Stomach (tissue), 9 donors: ENCODE data around the gene PROCR. TPM values are rescaled to one million over a fixed set of nuclear protein-coding genes. Genes with fewer than 3 reads are reported as not detected.
"Not testable (repeated sequence)": the region's sequence is repeated elsewhere in the genome, so short reads cannot be mapped to it uniquely, and the experiment has no call there.

Source experiments
- DNase-seq, 2 donors: peaks; one replicate each; pipeline versions ENCODE4 v3.0.0 to v3.0.0-alpha.2; 2013 to 2019
- H3K27ac ChIP-seq, 5 donors: fragments of 200-600 bp in 4 of 5; sonication (generic) in 4 of 5; one replicate each; pipeline ENCODE4 v1.5.1; 2013 to 2019; ENCODE audit warnings: mild to moderate bottlenecking in 1 of 5, moderate library complexity in 1 of 5
- H3K27me3 ChIP-seq, 3 donors: fragments of 200-600 bp; sonication (generic); one replicate each; pipeline ENCODE4 v1.5.1; 2017 to 2019; ENCODE audit warnings: mixed run types in 1 of 3
- H3K36me3 ChIP-seq, 4 donors: fragments of 200-600 bp; sonication (generic); 1 replicate in 3 of 4; 2 replicates in 1 of 4; pipeline ENCODE4 v1.5.1; 2016 to 2019
- H3K4me1 ChIP-seq, 4 donors: fragments of 200-600 bp; sonication (generic); one replicate each; pipeline ENCODE4 v1.5.1; 2016 to 2019
- H3K4me3 ChIP-seq, 4 donors: fragments of 200-600 bp; sonication (generic) in 3 of 4; one replicate each; pipeline ENCODE4 v1.5.1; 2016 to 2019; ENCODE audit warnings: mild to moderate bottlenecking in 1 of 4
- H3K9me3 ChIP-seq, 4 donors: fragments of 200-600 bp; sonication (generic); one replicate each; pipeline ENCODE4 v1.5.1; 2016 to 2019
- EP300 ChIP-seq: sonication (generic); formaldehyde crosslinking; IDR thresholded peaks from one replicate; pipeline ENCODE4 v1.6.1; 2017; ENCODE audit warnings: antibody characterized with exemption
- POLR2A ChIP-seq, 4 donors: fragments of 450-650 bp; IDR thresholded peaks; one replicate each; pipeline ENCODE4 v1.6.1; 2016; ENCODE audit warnings: antibody characterized with exemption in 4 of 4, control low read depth in 2 of 4, mild to moderate bottlenecking in 1 of 4, moderate library complexity in 1 of 4
- POLR2AphosphoS5 ChIP-seq, 3 donors: sonication (generic); formaldehyde crosslinking; IDR thresholded peaks; one replicate each; pipeline ENCODE4 v1.6.1; 2016; ENCODE audit warnings: antibody characterized with exemption in 3 of 3
- WGBS, 5 donors: extraction: QIAGEN DNeasy Blood & Tissue Kit in 3 of 5; methylation state at CpG; one replicate each; pipeline versions ENCODE4 v1.1.5 to v1.1.7; 2013 to 2018; 5-methylcytosine and 5-hydroxymethylcytosine counted together
- intact Hi-C: fragments of 100-400 bp; cut with DNase I; formaldehyde crosslinking; loops from one replicate; pipeline ENCODE4 v1.15.1; 2023; ENCODE audit warnings: low total_unique reads
- polyA plus RNA-seq, 3 donors: library from polyadenylated mRNA; stranded (reverse); fragments of 200-250 nt; gene quantifications; one replicate each; pipeline ENCODE4 v1.2.3, GENCODE V29; 2013
- total RNA-seq, 5 donors: library from RNA; depleted of rRNA; stranded (reverse); fragments of >200 nt; gene quantifications; one replicate each; pipeline versions ENCODE4 v1.1.0 to v1.2.3, GENCODE V29; 2014 to 2016
- TF ChIP-seq, protein P1 (sequence below), 7 experiments: fragments of 450-650 bp in 4 of 7; fragments of 200-600 bp in 3 of 7; sonication (generic) in 3 of 7; IDR thresholded peaks; one replicate each; pipeline ENCODE4 v1.5.1; 2016 to 2019; ENCODE audit warnings: antibody characterized with exemption in 7 of 7, control low read depth in 2 of 7, mild to moderate bottlenecking in 1 of 7
- donor health status: healthy with polysubstance abuse.
- donor health status: Bipolar disorder and iron deficiency.
- donor health status: healthy.

Gene PROCR
- total and polyA plus RNA-seq, 8 donors: 4.0 to 37.6 (median 14.4) TPM

DNA sequence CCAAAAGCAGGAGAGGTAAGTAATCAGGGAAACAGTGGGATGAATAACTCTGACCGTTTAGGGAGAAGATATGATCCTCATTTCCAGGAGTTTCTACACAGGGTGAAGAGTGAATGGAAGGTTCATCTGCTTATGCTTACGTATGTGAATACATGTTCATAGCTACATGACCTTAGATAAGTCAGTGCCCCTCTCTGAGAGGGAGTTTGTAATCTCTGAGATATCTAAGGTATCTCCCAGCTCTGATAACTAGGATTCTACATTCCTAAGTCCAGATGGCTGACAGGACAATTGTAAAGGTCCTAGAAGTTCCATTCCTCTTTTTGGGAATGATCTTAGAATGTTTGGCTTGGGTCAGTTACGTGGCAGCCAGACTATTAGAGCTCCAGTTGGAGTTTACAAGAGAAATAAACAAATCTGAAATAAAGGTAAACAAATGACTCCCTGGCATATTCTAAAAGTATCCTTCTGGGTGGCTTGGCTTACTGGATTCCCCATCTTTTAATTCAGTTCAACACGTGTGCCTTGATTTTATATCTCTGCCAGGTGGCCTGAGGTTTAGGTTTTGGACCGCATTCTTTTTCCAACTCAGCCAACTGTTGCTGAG lies 15.8 kb downstream of the PROCR start:
- peak overlapping the region in 2 of 5 donors; percentile 0 to 26 for H3K27ac ChIP-seq
- H3K4me1 ChIP-seq: peaks cover 0 to 21% (median 10%) of the 10 kb centered on the region in 4 donors
- no peaks in the 10 kb centered on the region for H3K36me3 ChIP-seq
- 52 to 70% (median 64%) methylated on average over 5 of the region's 5 CpGs for WGBS, 5 donors
- no peak overlapping the region for H3K4me3 ChIP-seq
- H3K9me3 ChIP-seq: no peaks in the 10 kb centered on the region
- DNase-seq: no peak
- intact Hi-C loops: no loop called here
- H3K27me3 ChIP-seq: no peaks in the 10 kb centered on the region
- TF ChIP-seq, protein P1, sequence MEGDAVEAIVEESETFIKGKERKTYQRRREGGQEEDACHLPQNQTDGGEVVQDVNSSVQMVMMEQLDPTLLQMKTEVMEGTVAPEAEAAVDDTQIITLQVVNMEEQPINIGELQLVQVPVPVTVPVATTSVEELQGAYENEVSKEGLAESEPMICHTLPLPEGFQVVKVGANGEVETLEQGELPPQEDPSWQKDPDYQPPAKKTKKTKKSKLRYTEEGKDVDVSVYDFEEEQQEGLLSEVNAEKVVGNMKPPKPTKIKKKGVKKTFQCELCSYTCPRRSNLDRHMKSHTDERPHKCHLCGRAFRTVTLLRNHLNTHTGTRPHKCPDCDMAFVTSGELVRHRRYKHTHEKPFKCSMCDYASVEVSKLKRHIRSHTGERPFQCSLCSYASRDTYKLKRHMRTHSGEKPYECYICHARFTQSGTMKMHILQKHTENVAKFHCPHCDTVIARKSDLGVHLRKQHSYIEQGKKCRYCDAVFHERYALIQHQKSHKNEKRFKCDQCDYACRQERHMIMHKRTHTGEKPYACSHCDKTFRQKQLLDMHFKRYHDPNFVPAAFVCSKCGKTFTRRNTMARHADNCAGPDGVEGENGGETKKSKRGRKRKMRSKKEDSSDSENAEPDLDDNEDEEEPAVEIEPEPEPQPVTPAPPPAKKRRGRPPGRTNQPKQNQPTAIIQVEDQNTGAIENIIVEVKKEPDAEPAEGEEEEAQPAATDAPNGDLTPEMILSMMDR (IDR thresholded peaks at IDR 0.05): no peak
- TF ChIP-seq POLR2A (IDR thresholded peaks at IDR 0.05): no peak
- TF ChIP-seq POLR2AphosphoS5 (IDR thresholded peaks at IDR 0.05): no peak
- no peak for TF ChIP-seq EP300

DNA sequence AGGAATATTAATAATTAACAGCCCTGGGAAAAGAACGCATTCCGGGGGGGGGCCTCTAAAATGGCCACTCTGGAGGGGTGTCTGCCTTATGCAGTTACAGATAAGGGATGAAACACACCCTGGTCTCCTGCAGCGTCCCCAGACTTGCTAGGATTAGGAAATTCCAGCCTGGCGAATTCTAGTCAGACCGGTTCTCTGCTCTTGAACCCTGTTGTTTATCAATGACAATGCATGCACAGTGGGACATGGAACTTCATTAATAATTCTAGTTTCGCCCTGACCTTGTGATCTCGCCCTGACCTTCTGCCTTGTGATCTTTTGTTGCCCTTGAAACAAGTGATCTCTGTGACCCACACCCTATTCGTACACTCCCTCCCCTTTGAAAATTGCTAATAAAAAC lies 17.4 kb downstream of the PROCR start:
- H3K27me3 ChIP-seq, DNase-seq, H3K4me3 ChIP-seq, intact Hi-C loops, H3K36me3 ChIP-seq, H3K9me3 ChIP-seq, H3K27ac ChIP-seq: not testable (repeated sequence)
- WGBS, 5 donors: 53 to 85% (median 67%) methylated on average over 8 of the region's 8 CpGs
- H3K4me1 ChIP-seq: peaks cover 0 to 28% (median 11%) of the 10 kb centered on the region in 4 donors

GRCh38 chr20:35190556-35190955 lies 18.7 kb downstream of the PROCR start:
- Histone ChIP-seq H3K27me3 (no peaks in the 10 kb centered on the region), H3K9me3 (peaks cover 0 to under 1% (median 0%) of the 10 kb centered on the region in 4 donors), H3K27ac (no peak overlapping the region), H3K36me3 (no peaks in the 10 kb centered on the region), H3K4me3 (no peak overlapping the region), H3K4me1 (peaks cover 0 to 28% (median 11%) of the 10 kb centered on the region in 4 donors)
- DNase-seq: no peak
- WGBS, 5 donors: 65 to 81% (median 73%) methylated on average over 6 of the region's 6 CpGs
- TF ChIP-seq EP300 (no peak), POLR2A (IDR thresholded peaks at IDR 0.05) (no peak), POLR2AphosphoS5 (IDR thresholded peaks at IDR 0.05) (no peak)
- TF ChIP-seq, protein P1 (IDR thresholded peaks at IDR 0.05): no peak
- intact Hi-C loops: no loop called here

DNA sequence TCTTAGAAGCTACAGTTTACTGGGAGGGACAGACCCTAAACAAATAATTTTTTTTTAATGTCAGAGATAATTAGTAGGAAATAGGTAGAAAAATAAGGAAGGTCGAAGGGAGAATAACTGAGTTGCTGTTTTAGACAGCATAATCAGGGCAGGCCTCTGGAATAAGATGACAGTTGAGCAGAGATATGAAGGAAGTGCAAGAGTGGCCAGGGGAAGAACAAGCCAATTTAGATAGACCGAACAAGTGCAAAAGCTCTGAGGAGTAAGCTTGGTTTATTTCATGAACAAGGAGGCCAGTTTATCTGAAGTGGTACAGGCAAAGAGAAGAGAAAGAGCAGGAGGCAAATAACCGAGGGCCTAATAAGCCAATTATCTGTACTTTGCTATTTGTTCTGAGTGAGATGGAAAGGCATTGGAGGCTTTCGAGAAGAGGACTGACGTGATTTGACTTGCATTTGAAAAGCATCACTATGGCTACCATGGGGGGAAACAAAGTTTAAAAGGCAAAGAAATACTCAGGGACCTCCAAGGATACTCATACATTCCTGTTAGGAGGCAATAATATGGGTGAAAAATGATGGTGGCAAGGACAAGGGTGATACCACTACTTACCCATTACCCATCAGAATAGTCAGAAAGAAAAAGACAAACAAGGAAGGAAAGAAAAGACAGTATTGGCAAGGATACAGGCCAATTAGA lies 19.7 kb downstream of the PROCR start:
- no peak for TF ChIP-seq POLR2A (IDR thresholded peaks at IDR 0.05)
- TF ChIP-seq, protein P1 (IDR thresholded peaks at IDR 0.05): no peak
- no peak for TF ChIP-seq EP300
- no peak for TF ChIP-seq POLR2AphosphoS5 (IDR thresholded peaks at IDR 0.05)
- Histone ChIP-seq H3K27ac (no peak overlapping the region), H3K9me3 (peaks cover 0 to 11% (median 5%) of the 10 kb centered on the region in 4 donors), H3K27me3 (no peaks in the 10 kb centered on the region), H3K4me1 (peaks cover 0 to 28% (median 11%) of the 10 kb centered on the region in 4 donors), H3K4me3 (no peak overlapping the region), H3K36me3 (no peaks in the 10 kb centered on the region)
- 81 to 88% (median 83%) methylated on average over 5 of the region's 5 CpGs for WGBS, 5 donors
- no peak for DNase-seq
- intact Hi-C loops: no loop called here
